Measurements from ENCODE around the gene C11orf68.
A peak's percentile ranks its signal among the peaks of the same experiment; 100 is the strongest.

- TF ChIP-seq POLR2AphosphoS5 (IDR thresholded peaks at IDR 0.05) (peak; percentile 59 to 78 (median 64)), CTCF (IDR thresholded peaks at IDR 0.05 in 8 of 11, conservative IDR thresholded peaks at IDR 0.05 in 3 of 11) (no peak)
Measured at GRCh38 chr11:65879617-65880016, 39.2 kb downstream of the C11orf68 start, which contains the start of gene CTSW.
